Measurements from ENCODE around the gene CYB561D1.
"Not testable (repeated sequence)": the region's sequence is repeated elsewhere in the genome, so short reads cannot be mapped to it uniquely, and the experiment has no call there.

CYB561D1 gene, protein sequence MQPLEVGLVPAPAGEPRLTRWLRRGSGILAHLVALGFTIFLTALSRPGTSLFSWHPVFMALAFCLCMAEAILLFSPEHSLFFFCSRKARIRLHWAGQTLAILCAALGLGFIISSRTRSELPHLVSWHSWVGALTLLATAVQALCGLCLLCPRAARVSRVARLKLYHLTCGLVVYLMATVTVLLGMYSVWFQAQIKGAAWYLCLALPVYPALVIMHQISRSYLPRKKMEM

DNA sequence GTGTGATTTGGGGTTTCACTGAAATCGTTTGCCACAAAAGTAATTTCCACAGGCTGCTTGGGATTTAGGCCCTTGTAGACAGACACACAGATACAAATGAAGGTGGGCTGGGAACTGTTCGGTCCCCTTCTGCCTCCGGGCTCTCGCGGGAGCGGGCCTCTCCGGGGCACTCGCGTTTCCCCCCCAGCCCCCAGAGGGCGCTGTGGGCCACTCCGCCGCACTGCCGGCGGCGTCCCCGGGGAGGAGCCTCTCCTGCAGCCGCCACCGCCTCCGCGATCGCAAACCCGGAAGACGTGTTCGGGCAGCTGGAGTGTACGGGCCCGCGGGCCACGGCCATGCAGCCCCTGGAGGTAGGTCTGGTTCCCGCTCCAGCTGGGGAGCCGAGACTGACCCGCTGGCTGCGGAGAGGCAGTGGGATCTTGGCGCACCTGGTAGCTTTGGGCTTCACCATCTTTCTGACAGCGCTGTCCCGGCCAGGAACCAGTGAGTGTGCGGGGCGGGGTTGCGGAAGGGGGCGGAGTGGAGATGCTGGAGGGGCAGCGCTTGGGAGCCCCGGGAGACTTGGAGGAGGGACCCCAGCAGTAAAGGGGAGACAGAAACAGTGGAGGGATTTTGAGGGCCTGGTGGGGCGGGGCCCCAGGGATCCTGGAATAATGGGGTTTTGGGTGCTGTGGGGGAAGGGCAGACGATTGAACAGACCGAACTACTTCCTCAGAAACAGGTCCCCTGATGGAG lies at the start of gene CYB561D1:
Gene CYB561D1 (plus strand): TSS at position 290 of the 735 bp plus-strand sequence. CDS start 46 bp downstream, at position 336.
- peak; percentile 93 for DNase-seq (ENCODE audit: low spot score)

- DNase-seq (ENCODE audit: low spot score): no peak
These were observed 49.5 kb upstream of the CYB561D1 start for GRCh38 chr1:109444346-109444745.

GRCh38 chr1:109445949-109446695 lies 47.8 kb upstream of the CYB561D1 start:
- not testable (repeated sequence) for DNase-seq (ENCODE audit: low spot score)

- no peak for DNase-seq (ENCODE audit: low spot score)
These were observed 46.4 kb upstream of the CYB561D1 start for GRCh38 chr1:109447524-109447923.

DNA sequence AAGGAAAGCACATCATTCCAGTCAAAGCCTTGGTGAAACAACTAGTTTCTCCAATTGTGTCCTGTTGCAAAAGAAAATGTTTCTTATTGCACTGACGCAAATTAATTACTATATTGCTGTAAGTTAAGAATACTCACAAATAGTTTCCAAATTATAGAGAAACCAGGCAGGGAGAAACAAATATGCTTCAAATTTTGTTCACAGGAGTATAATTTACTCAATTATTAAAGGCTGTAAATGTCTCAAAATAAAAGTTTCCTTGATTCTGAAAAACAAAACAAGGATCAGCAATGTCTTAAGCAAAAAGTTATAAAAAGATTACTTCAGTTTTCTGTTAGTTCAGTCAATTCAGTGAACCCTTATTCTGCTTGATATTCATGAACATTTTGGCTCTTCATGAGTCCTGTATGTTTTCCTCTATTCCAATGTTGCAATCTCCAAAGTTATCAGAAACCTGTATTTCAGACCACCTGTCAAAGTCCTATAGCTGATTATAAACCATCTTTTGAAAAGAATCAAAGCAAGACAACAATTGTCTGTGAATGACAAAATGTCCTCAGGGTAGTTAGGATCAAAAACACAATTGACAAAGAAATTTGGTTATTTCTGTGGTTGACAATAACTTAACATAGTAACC lies 39.3 kb upstream of the CYB561D1 start:
- DNase-seq (ENCODE audit: low spot score): no peak

DNA sequence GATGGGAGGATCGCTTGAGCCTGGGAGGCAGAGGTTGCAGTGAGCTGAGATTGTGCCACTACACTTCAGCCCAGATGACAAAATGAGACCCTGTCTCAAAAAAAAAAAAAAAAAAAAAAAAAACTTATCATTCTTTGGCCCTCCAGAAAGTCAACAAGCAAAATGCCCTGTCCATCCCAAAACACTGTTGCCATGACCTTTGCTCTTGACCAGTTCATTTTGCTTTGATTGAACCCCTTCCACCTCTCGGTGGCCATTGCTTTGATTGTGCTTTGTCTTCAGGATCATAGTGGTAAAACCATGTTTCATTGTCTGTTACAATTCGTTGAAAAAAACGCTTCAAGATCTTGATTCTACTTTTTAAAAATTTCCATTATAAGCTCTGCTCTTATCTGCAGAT lies 36.1 kb upstream of the CYB561D1 start:
- DNase-seq (ENCODE audit: low spot score): no peak

DNA sequence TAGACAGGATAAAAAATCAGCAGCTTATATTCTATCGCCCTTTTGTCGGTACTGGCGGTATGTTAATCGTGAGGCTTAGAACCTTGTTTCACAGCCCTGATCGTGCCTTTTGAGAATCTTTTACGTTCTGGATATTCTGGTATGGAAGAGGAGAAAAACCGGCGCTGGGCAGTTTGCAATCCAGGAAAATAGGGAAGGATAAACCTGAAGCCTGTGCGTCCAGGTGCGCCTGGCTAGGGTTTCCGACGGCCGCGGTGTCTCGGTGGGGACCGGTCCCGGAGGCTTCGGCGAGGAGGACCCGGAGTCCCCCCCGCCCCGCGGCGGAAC lies 27.8 kb upstream of the CYB561D1 start:
- DNase-seq (ENCODE audit: low spot score): no peak

GRCh38 chr1:109466452-109467300 lies 27.2 kb upstream of the CYB561D1 start, which contains the start of gene SYPL2:
SYPL2 (plus strand) TSS chr1:109466546; CDS start chr1:109466844, 298 bp downstream.
- peak; percentile 55 for DNase-seq (ENCODE audit: low spot score)

- DNase-seq (ENCODE audit: low spot score): no peak
These were observed 26.6 kb upstream of the CYB561D1 start for GRCh38 chr1:109467301-109467777.

GRCh38 chr1:109468061-109468460 lies 25.8 kb upstream of the CYB561D1 start:
- DNase-seq (ENCODE audit: low spot score): no peak

- DNase-seq (ENCODE audit: low spot score): no peak
These were observed 25.0 kb upstream of the CYB561D1 start for GRCh38 chr1:109468903-109469302.

- DNase-seq (ENCODE audit: low spot score): no peak
These were observed 23.6 kb upstream of the CYB561D1 start for GRCh38 chr1:109470245-109470644.

- no peak for DNase-seq (ENCODE audit: low spot score)
These were observed 21.1 kb upstream of the CYB561D1 start for GRCh38 chr1:109472779-109473178.

- not testable (repeated sequence) for DNase-seq (ENCODE audit: low spot score)
These were observed 20.4 kb upstream of the CYB561D1 start for GRCh38 chr1:109473284-109474057.

DNA sequence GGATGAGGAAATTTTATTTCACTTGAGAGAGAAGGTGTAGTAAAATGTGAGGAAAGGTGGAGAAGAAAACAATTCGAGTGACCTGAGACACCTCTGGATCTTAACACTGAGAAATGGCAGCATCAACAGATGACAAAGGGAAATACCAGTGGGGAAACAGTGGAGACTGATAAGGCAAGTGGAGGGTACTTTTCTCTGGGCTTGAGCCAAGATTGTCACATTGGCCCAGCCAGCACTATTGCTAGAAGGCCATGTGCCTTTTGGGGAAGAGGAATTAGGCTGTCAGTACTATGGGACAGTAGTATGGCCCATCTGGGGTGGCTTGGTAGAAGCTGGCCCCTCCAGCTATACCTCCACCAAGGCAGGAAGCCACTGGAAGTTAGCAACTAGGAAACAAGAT lies 19.2 kb upstream of the CYB561D1 start:
- DNase-seq (ENCODE audit: low spot score): no peak

DNA sequence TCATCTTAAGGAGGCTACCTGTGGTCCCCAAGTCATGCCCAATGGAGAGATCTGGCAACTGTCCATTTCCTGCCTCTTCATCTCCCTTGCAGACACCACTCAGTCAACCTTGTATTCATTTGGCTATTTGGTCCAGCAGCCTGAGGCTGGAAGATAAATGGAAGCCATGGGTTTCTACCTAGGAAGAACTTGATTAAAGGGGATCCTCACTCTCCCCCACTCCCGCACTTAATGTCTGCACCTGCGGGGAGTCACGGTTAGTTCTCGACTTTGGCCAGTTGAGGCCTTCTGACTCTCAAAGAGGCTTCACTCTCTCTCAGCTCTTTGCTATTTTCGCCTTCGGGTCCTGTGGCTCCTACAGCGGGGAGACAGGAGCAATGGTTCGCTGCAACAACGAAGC lies 18.6 kb upstream of the CYB561D1 start:
- DNase-seq (ENCODE audit: low spot score): no peak

- no peak for DNase-seq (ENCODE audit: low spot score)
These were observed 17.1 kb upstream of the CYB561D1 start for GRCh38 chr1:109476825-109477224.

- no peak for DNase-seq (ENCODE audit: low spot score)
These were observed 16.1 kb upstream of the CYB561D1 start for GRCh38 chr1:109477821-109478220.

DNA sequence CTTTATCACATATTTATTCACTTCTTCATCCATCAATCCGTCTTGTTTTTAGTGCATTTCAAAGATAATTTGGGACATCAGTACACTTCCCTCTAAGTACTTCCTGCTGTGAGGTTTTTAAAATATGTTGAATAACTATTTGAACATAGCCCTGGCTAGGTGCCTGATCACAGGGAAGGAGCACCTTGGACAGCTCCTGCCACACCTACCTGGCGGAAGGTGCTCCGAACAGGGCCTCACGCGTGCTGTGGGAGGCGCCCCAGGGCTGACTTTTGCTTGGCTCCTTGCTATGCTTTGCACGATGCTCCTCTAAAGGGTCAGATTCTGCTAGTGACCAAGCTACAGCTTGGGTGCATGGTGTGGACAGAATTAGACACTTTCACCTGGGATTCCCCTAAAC lies 15.1 kb upstream of the CYB561D1 start:
- DNase-seq (ENCODE audit: low spot score): no peak

GRCh38 chr1:109479311-109479710 lies 14.6 kb upstream of the CYB561D1 start:
- DNase-seq (ENCODE audit: low spot score): no peak

DNA sequence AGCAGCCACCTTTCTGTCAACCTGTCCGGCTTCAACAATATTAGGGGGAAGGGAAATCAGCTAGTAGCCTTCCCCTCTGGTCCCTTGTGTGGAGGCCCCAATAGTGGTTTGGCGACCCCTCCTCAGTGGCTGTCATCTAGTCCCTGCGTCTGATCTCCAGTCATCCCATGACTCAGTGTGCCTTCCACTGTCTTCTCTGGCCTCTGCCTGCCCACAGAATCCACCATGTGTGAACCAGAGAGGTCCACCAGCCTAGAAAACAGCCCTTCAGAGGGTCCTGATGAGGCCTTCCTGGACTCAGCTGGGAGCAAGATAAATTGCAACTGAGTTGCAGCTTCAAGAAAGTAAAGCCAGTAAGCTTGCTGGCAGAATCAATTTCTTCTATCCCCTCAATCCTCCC lies 14.0 kb upstream of the CYB561D1 start:
- DNase-seq (ENCODE audit: low spot score): no peak

Measured in hepatic stellate cell (primary cell).